Measurements from ENCODE around the gene TMEM266. TPM values are rescaled to one million over a fixed set of nuclear protein-coding genes. Genes with fewer than 3 reads are reported as not detected.

The TMEM266 gene
- total and polyA plus RNA-seq, 2 of the 4 experiments (the other 2 are of a cell fraction), result not detected

DNA sequence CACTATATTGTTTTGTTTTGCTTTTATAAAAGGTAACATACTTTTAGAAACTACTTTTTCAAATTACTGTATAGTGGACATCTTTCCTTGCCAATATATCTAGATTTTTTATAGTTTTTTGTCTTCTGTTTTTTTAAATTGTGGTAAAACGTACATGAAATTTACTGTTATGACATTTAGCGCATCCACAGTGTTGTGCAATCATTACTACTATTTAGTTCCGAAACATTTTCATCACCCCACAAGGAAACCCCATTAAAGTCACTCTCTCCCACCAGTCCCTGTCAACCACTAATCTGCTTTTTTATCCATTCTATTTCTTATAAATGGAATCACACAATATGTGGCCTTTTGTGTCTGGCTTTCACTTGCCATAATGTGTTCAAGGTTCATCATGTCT, 54.8 kb downstream of the TMEM266 start:
- POLR2A ChIA-PET (ENCODE audit: unreplicated experiment), result no interaction called here
- Histone ChIP-seq H2BK5ac (ENCODE audit: low read depth, low read length, poor library complexity, severe bottlenecking) (no peak overlapping the region), H3K4me2 (ENCODE audit: low read depth, low read length) (no peak overlapping the region), H3K79me1 (ENCODE audit: low read depth in 1 of 2, low read length in 2 of 2) (no peaks in the 10 kb centered on the region), H4K20me1 (ENCODE audit: insufficient read depth, low read length) (no peaks in the 10 kb centered on the region), H3K18ac (ENCODE audit: low read depth, low read length) (no peak overlapping the region), H3K4me1 (ENCODE audit: control insufficient read depth, insufficient read depth, low read length) (no peaks in the 10 kb centered on the region), H3K56ac (ENCODE audit: extremely low read depth, insufficient read depth, low read length) (no peak overlapping the region), H2BK15ac (ENCODE audit: low read depth, low read length) (no peak overlapping the region), H2AK5ac (ENCODE audit: low read depth, low read length) (no peak overlapping the region), H3K36me3 (ENCODE audit: control insufficient read depth, insufficient read depth, low read length) (no peaks in the 10 kb centered on the region), H3K23ac (ENCODE audit: low read depth, low read length) (no peak overlapping the region), H3K9me3 (ENCODE audit: control insufficient read depth, insufficient read depth, low read length) (no peaks in the 10 kb centered on the region), H3K27me3 (ENCODE audit: control insufficient read depth, insufficient read depth, low read length) (peaks cover 29% of the 10 kb centered on the region), H4K8ac (ENCODE audit: low read depth in 2 of 2, low read length in 2 of 2) (no peak overlapping the region), H3K4ac (ENCODE audit: low read depth, low read length) (no peak overlapping the region), H3K27ac (ENCODE audit: insufficient read depth, low read length) (no peak overlapping the region), H3K9ac (ENCODE audit: low read depth, low read length) (no peak overlapping the region), H3K14ac (replicated peaks; ENCODE audit: low read depth, low read length) (no peak overlapping the region), H4K5ac (ENCODE audit: low read depth, low read length) (no peak overlapping the region), H2BK20ac (ENCODE audit: low read depth, low read length) (no peak overlapping the region), H2AK9ac (replicated peaks; ENCODE audit: low read depth, low read length, poor library complexity) (no peak overlapping the region), H2BK120ac (ENCODE audit: low read depth, low read length) (no peak overlapping the region), H3K4me3 (ENCODE audit: insufficient read depth, low read depth, low read length) (no peak overlapping the region), H4K91ac (ENCODE audit: insufficient read depth, low read depth, low read length) (no peak overlapping the region), H2AFZ (replicated peaks; ENCODE audit: low read length, poor library complexity) (no peak overlapping the region), H3K9me1 (ENCODE audit: insufficient read depth, low read length) (no peaks in the 10 kb centered on the region)
- dilution Hi-C loops (cut with HindIII; ENCODE audit: low sequenced_read_pairs, unreplicated experiment), result no loop called here
- DNase-seq (no peak), ATAC-seq (ENCODE audit: low read depth) (no peak)
- TF ChIP-seq RCOR1 (IDR thresholded peaks at IDR 0.05; ENCODE audit: insufficient replicate concordance, low read length) (no peak), MXI1 (IDR thresholded peaks at IDR 0.05; ENCODE audit: borderline replicate concordance, low read depth, low read length) (no peak), CEBPB (IDR thresholded peaks at IDR 0.05; ENCODE audit: low read depth, low read length) (peak; percentile 67), POLR2A (IDR thresholded peaks at IDR 0.05; ENCODE audit: low read depth, low read length) (no peak)
- TF ChIP-seq, protein P1, sequence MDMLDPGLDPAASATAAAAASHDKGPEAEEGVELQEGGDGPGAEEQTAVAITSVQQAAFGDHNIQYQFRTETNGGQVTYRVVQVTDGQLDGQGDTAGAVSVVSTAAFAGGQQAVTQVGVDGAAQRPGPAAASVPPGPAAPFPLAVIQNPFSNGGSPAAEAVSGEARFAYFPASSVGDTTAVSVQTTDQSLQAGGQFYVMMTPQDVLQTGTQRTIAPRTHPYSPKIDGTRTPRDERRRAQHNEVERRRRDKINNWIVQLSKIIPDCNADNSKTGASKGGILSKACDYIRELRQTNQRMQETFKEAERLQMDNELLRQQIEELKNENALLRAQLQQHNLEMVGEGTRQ (IDR thresholded peaks at IDR 0.05; ENCODE audit: low read depth, low read length), result no peak
- TF ChIP-seq, protein P2, sequence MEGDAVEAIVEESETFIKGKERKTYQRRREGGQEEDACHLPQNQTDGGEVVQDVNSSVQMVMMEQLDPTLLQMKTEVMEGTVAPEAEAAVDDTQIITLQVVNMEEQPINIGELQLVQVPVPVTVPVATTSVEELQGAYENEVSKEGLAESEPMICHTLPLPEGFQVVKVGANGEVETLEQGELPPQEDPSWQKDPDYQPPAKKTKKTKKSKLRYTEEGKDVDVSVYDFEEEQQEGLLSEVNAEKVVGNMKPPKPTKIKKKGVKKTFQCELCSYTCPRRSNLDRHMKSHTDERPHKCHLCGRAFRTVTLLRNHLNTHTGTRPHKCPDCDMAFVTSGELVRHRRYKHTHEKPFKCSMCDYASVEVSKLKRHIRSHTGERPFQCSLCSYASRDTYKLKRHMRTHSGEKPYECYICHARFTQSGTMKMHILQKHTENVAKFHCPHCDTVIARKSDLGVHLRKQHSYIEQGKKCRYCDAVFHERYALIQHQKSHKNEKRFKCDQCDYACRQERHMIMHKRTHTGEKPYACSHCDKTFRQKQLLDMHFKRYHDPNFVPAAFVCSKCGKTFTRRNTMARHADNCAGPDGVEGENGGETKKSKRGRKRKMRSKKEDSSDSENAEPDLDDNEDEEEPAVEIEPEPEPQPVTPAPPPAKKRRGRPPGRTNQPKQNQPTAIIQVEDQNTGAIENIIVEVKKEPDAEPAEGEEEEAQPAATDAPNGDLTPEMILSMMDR (conservative IDR thresholded peaks at IDR 0.05; ENCODE audit: low read depth, low read length), result no peak
- in situ Hi-C loops (cut with MboI; ENCODE audit: low sequenced_read_pairs), result no loop called here
- intact Hi-C loops (cut with micrococcal nuclease), result no loop called here
- CTCF ChIA-PET, result no interaction called here
- no CpG with 5 or more reads among the region's 3 CpGs for WGBS, 2 experiments (ENCODE audit: extremely low coverage in 2 of 2, insufficient read length in 1 of 2)
- no TSS peak for BruUV-seq (replicated peaks)
